Mesothelial cell of epicardium (in vitro differentiated cells): Measurements from ENCODE around the gene COL5A1. TPM values are rescaled to one million over a fixed set of nuclear protein-coding genes. Genes with fewer than 3 reads are reported as not detected.

ENCODE experiments used
- DNase-seq, 2 experiments: peaks; one replicate each; pipeline ENCODE4 v3.0.0; 2021; ENCODE audit warnings: low spot score in 2 of 2; ENCODE audit not compliant: unreplicated experiment in 2 of 2
- H3K27ac Mint-ChIP-seq: 2 replicates; pipeline ENCODE4 v1.8.0; 2021; ENCODE audit warnings: mixed read lengths
- H3K27me3 Mint-ChIP-seq: 2 replicates; pipeline ENCODE4 v1.8.0; 2021; ENCODE audit warnings: low read depth, mixed read lengths
- H3K36me3 Mint-ChIP-seq: 2 replicates; pipeline ENCODE4 v1.8.0; 2021; ENCODE audit warnings: mixed read lengths
- H3K4me1 Mint-ChIP-seq: 2 replicates; pipeline ENCODE4 v1.8.0; 2021; ENCODE audit warnings: mixed read lengths
- H3K4me3 Mint-ChIP-seq: 2 replicates; pipeline ENCODE4 v1.8.0; 2021; ENCODE audit warnings: mild to moderate bottlenecking, moderate library complexity, mixed read lengths
- H3K9me3 Mint-ChIP-seq: 2 replicates; pipeline ENCODE4 v1.8.0; 2021; ENCODE audit warnings: mixed read lengths
- CTCF ChIP-seq: fragments of 200-600 bp; sonication (generic); IDR thresholded peaks from one replicate; pipeline ENCODE4 v1.5.0; 2021; ENCODE audit warnings: antibody characterized with exemption; ENCODE audit not compliant: unreplicated experiment
- total RNA-seq: library from RNA; stranded (reverse); gene quantifications from 3 replicates; pipeline ENCODE4 v1.2.1, GENCODE V29; 2021

The COL5A1 gene
- total RNA-seq, 1 donor from 2014 or later: 605 TPM

DNA sequence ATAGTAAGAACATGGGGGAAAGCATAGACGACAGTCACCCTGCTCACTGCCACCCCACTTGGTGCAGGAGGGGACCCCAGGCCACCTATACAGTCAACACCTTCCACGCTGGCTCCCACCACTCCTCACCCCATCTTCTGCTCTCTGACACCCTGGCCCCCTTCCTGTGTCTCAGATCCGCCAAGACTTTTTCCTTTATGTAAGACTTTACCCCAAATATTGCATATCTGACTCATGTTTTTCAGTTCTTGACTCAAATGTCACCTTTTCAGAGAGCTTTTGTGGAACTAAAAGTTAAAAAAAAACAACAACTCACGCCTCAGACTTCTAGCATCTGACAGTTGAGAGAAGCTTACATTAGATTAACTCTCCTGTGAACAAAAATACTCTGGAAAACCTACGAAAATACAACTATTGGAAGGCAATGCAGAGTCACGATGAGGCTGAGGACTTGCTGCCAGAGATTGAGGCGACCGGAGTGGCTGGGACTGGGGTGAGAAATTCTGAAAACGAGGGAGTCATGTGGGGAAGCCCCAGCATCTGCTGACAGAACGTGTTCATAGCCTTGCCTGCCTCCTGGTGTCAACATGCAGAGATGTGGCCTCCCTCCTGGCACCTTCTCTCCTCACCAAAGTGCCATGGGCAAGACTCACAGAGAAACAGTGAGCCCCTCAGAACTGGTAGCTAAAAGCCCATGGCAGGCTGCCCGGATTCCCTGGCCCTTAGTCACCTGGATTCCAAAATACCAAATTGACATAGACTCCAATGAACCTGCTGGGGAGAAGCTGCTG lies 216.6 kb downstream of the COL5A1 start:
- peaks cover 25% of the 10 kb centered on the region for H3K9me3 Mint-ChIP-seq
- no peak overlapping the region for H3K27ac Mint-ChIP-seq
- TF ChIP-seq CTCF: no peak
- DNase-seq: no peak
- peaks cover 2% of the 10 kb centered on the region for H3K36me3 Mint-ChIP-seq
- H3K27me3 Mint-ChIP-seq: no peaks in the 10 kb centered on the region
- H3K4me3 Mint-ChIP-seq: no peak overlapping the region
- no peaks in the 10 kb centered on the region for H3K4me1 Mint-ChIP-seq

DNA sequence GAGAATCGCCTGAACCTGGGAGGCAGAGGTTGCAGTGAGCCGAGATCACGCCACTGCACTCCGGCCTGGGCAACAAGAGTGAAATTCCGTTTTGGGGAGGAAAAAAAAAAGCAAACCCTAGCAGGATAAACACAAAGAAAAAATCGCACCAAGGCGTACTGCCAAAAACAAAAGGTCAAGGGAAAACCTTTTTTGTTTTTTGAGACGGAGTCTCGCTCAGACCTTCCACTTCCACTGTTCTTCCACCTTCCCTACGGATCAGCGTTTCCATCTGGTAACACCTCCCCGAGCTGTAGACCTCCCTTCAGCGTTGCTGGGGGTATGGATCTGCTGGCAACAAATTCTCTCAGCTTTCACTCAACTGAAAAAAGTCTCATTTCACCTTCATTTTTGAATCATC lies 218.9 kb downstream of the COL5A1 start:
- Mint-ChIP-seq H3K9me3 (peaks cover 25% of the 10 kb centered on the region), H3K36me3 (peaks cover 2% of the 10 kb centered on the region)
- DNase-seq: no peak

DNA sequence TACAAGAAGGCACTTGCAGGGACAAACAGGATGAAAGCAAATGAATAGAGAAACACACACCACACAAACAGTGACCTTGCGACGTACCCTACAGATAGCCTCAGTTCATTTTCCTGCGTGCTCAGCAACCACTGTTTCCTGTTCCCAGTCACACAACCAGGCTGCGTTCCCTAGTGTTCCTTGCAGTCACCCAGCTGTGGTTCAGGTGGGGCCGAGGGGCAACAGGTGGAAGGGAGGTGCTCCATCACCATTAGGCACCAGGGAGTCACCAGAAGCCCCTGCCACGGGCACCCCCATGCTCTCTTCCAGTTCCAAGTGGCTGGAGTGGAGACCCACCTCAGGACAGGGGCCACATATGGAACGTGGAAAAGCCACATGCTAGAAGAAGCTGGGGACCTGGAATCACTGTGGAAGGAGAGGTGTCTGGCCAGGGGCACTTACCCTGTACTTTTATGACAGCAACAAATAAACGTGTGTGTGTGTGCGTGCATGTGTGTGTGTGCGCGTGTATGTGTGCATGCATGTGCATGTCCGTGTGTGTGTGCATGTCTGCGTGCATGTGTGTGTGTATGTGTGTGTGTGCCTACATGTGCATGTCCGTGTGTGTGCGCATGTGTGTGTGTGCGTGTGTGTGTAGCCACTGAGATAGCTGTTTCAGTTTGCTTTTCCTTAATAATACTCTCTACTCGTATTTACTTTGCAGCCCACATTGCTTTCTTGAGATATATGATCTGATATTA lies 220.2 kb downstream of the COL5A1 start:
- Mint-ChIP-seq H3K36me3 (peaks cover 2% of the 10 kb centered on the region), H3K27me3 (no peaks in the 10 kb centered on the region), H3K9me3 (peaks cover 25% of the 10 kb centered on the region), H3K4me1 (no peaks in the 10 kb centered on the region), H3K27ac (no peak overlapping the region), H3K4me3 (no peak overlapping the region)
- no peak for DNase-seq
- TF ChIP-seq CTCF: no peak

More for the DNA sequence above, 218.9 kb downstream of the COL5A1 start:
- Mint-ChIP-seq H3K27me3 (no peaks in the 10 kb centered on the region), H3K4me3 (no peak overlapping the region), H3K27ac (no peak overlapping the region), H3K4me1 (no peaks in the 10 kb centered on the region)
- TF ChIP-seq CTCF: no peak

DNA sequence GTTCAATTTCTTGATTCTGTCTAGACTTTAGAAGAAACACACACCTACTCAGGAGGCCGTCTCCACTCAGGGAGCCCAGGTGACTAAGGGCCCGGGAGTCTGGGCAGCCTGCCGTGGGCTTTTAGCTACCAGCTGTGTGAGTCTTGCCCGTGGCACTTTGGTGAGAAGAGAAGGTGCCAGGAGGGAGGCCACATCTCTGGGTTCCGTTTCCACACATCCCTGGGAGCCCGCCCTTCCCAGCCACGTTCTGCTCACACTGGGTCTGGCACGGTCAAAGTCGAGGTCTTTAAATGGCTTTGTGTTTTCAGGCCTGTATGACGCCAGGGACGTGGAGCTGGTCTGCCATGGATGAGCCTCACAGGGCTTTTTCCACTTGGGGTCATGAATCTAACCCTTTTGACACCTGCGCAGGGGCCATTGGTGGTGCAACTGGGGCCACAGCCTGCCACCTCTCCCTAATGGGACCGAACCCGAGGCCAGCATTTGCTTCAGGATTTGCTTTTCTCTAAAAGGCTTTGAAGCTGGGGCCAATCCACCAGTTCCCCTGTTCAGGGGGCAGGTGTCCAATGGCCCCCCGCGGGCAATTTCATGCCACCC lies 221.8 kb downstream of the COL5A1 start:
- H3K27me3 Mint-ChIP-seq: peaks cover 3% of the 10 kb centered on the region
- no peak for TF ChIP-seq CTCF
- H3K4me1 Mint-ChIP-seq: no peaks in the 10 kb centered on the region
- peaks cover 14% of the 10 kb centered on the region for H3K9me3 Mint-ChIP-seq
- no peak for DNase-seq
- H3K36me3 Mint-ChIP-seq: peaks cover 2% of the 10 kb centered on the region
- H3K27ac Mint-ChIP-seq: no peak overlapping the region
- no peak overlapping the region for H3K4me3 Mint-ChIP-seq

DNA sequence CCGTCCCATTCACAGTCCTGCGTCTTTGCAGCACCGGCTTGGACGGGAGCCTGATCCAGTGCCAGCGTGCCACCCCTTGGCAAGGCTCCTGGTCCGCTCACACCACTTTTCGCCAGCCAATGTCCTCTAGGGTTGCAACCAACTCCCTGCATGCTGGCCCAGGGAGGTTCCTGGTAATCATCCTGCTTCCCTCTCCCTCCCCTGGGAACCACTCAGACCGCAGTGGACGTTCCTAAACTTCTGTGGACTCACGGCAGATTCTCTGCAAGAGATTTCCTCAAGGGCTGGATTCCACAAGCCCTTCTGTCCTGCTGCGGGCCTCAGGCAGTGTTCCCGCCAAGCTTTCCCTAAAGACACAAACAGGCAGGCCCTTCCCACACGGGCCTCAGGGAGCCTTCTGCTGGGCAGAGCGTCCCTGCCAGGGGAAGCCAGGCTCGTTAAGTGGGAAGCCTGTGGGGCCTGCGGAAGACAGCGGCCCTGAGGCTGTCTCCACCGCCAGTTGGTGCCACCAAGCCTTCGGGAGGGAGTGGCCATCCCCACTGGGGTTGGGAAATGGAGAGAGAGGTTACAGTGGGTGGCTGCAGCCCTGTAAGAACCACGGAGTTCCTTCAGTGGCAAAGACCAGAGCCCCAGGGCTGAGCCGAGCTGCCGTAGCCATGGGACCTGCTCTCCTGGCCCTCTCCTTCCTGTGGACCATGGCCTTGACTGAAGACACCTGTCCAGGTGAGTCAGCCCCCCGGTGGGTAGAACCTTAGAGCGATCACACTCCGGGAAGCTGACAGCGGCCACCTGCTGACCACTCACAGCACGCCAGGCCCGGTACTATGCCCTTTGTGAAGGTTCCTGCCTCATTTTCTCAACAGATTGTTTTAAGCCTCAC lies 222.6 kb downstream of the COL5A1 start:
- no peak for DNase-seq
- Mint-ChIP-seq H3K9me3 (peaks cover 10% of the 10 kb centered on the region), H3K36me3 (peaks cover 2% of the 10 kb centered on the region), H3K27ac (no peak overlapping the region), H3K4me3 (no peak overlapping the region), H3K4me1 (no peaks in the 10 kb centered on the region), H3K27me3 (peaks cover 3% of the 10 kb centered on the region)
- no peak for TF ChIP-seq CTCF
